ENCODE results near the gene COX14.
"Not testable (repeated sequence)": the region's sequence is repeated elsewhere in the genome, so short reads cannot be mapped to it uniquely, and the experiment has no call there.

Gene COX14

GRCh38 chr12:50145439-50145838 is 33.4 kb downstream of the COX14 start:
- no peak for TF ChIP-seq CTCF (conservative IDR thresholded peaks at IDR 0.05)
- no peak overlapping the region for H3K27ac ChIP-seq

DNA sequence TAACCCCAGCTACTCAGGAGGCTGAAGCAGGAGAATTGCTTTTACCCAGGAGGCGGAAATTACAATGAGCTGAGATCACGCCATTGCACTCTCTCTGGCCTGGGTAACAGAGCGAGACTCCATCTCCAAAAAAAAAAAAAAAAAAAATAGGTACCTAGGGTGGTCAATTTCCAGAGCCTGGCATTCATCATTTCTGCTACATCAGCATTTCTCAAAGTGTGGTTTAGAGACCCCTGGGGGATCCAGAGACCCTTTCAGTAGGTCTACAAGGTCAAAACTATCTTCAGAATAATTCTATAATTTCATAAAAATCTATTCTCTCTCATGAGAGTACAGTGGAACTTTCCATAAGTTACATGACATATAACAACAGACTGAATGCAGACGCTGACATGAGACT is 35.2 kb downstream of the COX14 start:
- TF ChIP-seq CTCF (conservative IDR thresholded peaks at IDR 0.05): no peak
- no peak overlapping the region for H3K27ac ChIP-seq

DNA sequence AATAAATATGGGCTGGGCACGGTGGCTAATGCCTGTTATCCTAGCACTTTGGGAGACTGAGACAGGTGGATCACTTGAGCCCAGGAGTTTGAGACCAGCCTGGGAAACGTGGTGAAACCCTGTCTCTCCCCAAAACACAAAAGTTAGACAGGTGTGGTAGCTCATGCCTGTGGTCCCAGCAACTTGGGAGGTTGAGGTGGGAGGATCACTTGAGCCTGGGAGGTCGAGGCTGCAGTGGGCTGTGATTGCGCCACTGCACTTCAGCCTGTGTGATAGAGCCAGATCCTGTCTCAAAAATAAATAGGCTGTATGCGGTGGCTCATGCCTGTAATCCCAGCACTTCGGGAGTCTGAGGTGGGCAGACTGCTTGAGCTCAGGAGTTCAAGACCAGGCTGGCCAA is 36.0 kb downstream of the COX14 start:
- H3K27ac ChIP-seq: not testable (repeated sequence)

- no peak for TF ChIP-seq CTCF (conservative IDR thresholded peaks at IDR 0.05)
- H3K27ac ChIP-seq: no peak overlapping the region
Observed at GRCh38 chr12:50149311-50149710, 37.3 kb downstream of the COX14 start.

DNA sequence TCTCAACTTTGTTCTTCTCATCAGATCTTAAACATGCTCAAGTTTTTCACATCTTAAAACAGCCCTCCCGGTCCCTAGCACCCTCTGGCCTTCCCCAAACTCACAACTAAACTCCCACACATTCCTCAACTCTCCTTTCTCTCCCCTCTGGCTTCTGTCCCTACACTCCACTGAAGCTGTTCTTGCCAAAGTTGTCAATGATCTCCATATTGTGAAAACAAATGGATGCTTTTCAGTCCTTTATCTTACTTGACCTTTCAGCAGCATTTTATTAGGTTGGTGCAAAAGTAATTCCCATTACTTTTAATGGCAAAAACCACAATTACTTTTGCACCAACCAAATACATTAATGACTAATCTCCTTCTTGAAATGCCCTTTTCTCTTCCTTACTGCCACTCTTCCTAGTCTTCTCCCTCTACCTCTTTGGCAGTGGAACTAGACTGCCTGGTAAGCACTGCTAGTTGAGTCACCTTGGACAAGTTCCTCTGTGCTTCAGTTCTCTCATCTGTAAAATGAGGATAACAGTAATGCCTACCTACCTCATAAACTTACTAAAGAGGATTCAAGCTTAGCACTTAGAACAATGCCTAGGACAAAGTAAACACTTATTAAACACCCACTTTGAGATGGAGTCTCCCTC is 39.1 kb downstream of the COX14 start:
- no peak overlapping the region for H3K27ac ChIP-seq
- TF ChIP-seq CTCF (conservative IDR thresholded peaks at IDR 0.05): no peak

GRCh38 chr12:50154947-50155346 is 42.9 kb downstream of the COX14 start:
- not testable (repeated sequence) for H3K27ac ChIP-seq

- no peak for TF ChIP-seq CTCF (conservative IDR thresholded peaks at IDR 0.05)
- no peak overlapping the region for H3K27ac ChIP-seq
Observed at GRCh38 chr12:50156641-50157040, 44.6 kb downstream of the COX14 start.

- TF ChIP-seq CTCF (conservative IDR thresholded peaks at IDR 0.05): no peak
- no peak overlapping the region for H3K27ac ChIP-seq
Observed at GRCh38 chr12:50157259-50157658, 45.2 kb downstream of the COX14 start.

DNA sequence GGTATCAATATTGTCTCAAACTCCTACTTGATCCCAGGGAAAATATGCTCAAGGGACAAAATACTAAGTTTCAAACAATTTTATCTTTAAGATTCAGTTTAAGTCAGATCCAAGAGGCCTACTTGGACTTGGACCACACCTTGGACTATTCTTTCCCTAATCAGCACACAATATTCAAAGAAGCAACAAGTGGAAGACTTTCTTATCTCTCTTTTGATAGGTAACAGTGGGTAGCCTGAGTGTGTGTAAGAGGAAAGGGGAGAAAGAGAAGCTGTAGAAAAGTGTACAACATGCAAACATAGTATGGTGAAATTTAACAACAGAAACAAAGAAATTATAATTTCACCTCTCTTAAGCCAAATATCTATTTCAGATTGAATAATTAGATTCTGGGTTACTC is 48.6 kb downstream of the COX14 start:
- no peak overlapping the region for H3K27ac ChIP-seq
- no peak for TF ChIP-seq CTCF (conservative IDR thresholded peaks at IDR 0.05)

Measured in VCaP (cell line).